HTERT RPE-1 (cell line): ENCODE measurements around the gene ANAPC5.

Experiments used
- in situ Hi-C: fragments of 300-500 bp; cut with MboI; formaldehyde crosslinking; loops from 4 replicates; pipeline ENCODE4 v1.14.3; 2020; ENCODE audit warnings: low sequenced_read_pairs

Gene ANAPC5

GRCh38 chr12:121261398-121261797, 90.8 kb downstream of the ANAPC5 start:
- in situ Hi-C loops: no loop called here

GRCh38 chr12:121260091-121260490, 92.1 kb downstream of the ANAPC5 start:
- in situ Hi-C loops: no loop called here

DNA sequence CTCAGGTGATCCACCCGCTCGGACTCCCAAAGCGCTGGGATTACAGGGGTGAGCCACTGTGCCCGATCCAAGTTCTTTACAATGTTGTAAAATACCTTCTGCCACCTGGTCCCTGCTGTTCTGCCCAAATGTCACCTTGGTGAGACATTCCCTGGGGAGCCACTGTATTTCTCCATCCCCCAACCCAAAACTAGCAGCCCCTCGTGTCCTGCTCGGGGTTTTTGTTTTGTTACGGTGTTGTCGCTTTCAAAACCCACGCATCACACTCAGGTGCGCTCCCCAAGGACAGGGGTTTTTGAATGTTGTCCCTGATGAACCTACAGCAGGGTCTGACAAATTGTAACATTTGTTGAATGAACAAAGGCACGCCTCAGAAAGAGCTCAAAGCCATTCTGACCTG, 93.1 kb downstream of the ANAPC5 start:
- in situ Hi-C loops: no loop called here
